C4-2B (cell line): Measurements from ENCODE around the gene UBE2F.

Experiments used
- CTCF ChIP-seq: fragments of 450-650 bp; conservative IDR thresholded peaks from 2 replicates; pipeline ENCODE4 v1.5.1; 2017; ENCODE audit warnings: mild to moderate bottlenecking
- ZFX ChIP-seq: fragments of 450-650 bp; IDR thresholded peaks from 2 replicates; pipeline ENCODE4 v1.6.1; 2017

GRCh38 chr2:238013806-238014205 is 47.0 kb downstream of the UBE2F start:
- TF ChIP-seq CTCF (no peak), ZFX (no peak)
